HFFc6 (cell line): ENCODE data around the gene LEMD1. TPM values are rescaled to one million over a fixed set of nuclear protein-coding genes. Genes with fewer than 3 reads are reported as not detected.
"Not testable (repeated sequence)": the region's sequence is repeated elsewhere in the genome, so short reads cannot be mapped to it uniquely, and the experiment has no call there.

ENCODE experiments used
- DNase-seq: peaks from one replicate; pipeline ENCODE4 v3.0.0-alpha.2; 2018
- H3K27ac Mint-ChIP-seq: 2 replicates; pipeline ENCODE4 v1.8.0; 2020; ENCODE audit warnings: mild to moderate bottlenecking, mixed read lengths
- H3K27me3 Mint-ChIP-seq: 2 replicates; pipeline ENCODE4 v1.8.0; 2021; ENCODE audit warnings: mild to moderate bottlenecking, moderate library complexity, mixed read lengths; ENCODE audit not compliant: insufficient read depth
- H3K36me3 Mint-ChIP-seq: 2 replicates; pipeline ENCODE4 v1.8.0; 2021; ENCODE audit warnings: low read depth, mixed read lengths
- H3K4me1 Mint-ChIP-seq: 2 replicates; pipeline ENCODE4 v1.8.0; 2020; ENCODE audit warnings: low read depth, mixed read lengths
- H3K4me3 Mint-ChIP-seq: 2 replicates; pipeline ENCODE4 v1.8.0; 2020; ENCODE audit warnings: mild to moderate bottlenecking, moderate library complexity, mixed read lengths
- H3K9me3 Mint-ChIP-seq: 2 replicates; pipeline ENCODE4 v1.8.0; 2020; ENCODE audit warnings: mild to moderate bottlenecking, mixed read lengths
- CTCF ChIP-seq: fragments of 200-600 bp; sonication (generic); IDR thresholded peaks from 2 replicates; pipeline ENCODE4 v1.5.0; 2021; ENCODE audit warnings: antibody characterized with exemption, mild to moderate bottlenecking
- total RNA-seq, 6 experiments: library from RNA; stranded (reverse); fragmentation: NEBNext Ultra II Directional; extraction: Animal tissue kit (Norgen Biotek cat#: 25700); gene quantifications; 2 replicates in 1 of 6; 3 replicates in 5 of 6; pipeline ENCODE4 v1.2.3, GENCODE V29; 2021

LEMD1 gene
- total RNA-seq, 6 experiments from 2014 or later, result not detected

GRCh38 chr1:205387845-205388244 is 34.0 kb downstream of the LEMD1 start:
- no peak overlapping the region for H3K27ac Mint-ChIP-seq
- no peaks in the 10 kb centered on the region for H3K36me3 Mint-ChIP-seq
- no peak for TF ChIP-seq CTCF
- peaks cover 6% of the 10 kb centered on the region; the same call in 1 of the 2 replicates for H3K4me1 Mint-ChIP-seq
- peaks cover 33% of the 10 kb centered on the region for H3K27me3 Mint-ChIP-seq
- H3K9me3 Mint-ChIP-seq, result no peaks in the 10 kb centered on the region
- DNase-seq, result no peak
- no peak overlapping the region for H3K4me3 Mint-ChIP-seq

DNA sequence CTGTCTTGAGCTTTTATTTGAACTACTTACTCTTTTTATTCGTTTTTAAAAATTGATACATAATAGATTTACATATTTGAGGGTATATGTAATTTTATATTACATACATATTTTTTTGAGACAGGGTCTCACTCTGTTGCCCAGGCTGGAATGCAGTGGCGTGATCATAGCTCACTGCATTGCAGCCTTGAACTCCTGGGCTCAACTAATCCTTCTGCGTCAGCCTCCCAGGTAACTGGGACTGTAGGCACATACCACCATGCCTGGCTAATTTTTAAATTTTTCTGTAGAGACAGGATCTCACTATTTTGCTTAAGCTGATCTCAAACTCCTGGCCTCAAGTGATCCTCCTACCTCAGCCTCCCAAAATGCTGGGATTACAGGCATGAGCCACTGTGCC is 38.9 kb downstream of the LEMD1 start:
- DNase-seq, H3K27ac Mint-ChIP-seq, H3K4me3 Mint-ChIP-seq, H3K9me3 Mint-ChIP-seq, H3K4me1 Mint-ChIP-seq, H3K36me3 Mint-ChIP-seq: not testable (repeated sequence)
- peaks cover 29% of the 10 kb centered on the region for H3K27me3 Mint-ChIP-seq

DNA sequence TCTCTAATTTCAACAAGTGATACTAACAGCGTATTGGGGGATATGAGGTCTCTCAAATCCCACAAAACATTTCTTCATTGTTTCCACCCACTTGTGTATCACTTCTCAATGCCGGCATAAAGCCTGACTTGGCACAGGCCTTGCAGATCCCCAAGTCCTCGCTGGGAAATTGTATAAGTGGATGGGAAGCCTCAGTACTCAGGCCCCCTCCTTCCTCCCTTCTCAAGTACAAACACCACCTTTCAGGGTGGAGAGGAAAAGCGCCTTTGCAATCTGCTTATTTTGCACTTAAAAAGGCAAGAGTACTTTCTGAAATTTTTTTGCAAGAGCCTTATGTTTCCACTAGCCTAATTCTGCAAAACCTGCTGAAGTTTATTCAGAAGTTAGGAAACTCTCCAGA is 39.3 kb downstream of the LEMD1 start:
- no peak for DNase-seq
- Mint-ChIP-seq H3K9me3 (no peaks in the 10 kb centered on the region), H3K36me3 (no peaks in the 10 kb centered on the region), H3K27ac (no peak overlapping the region), H3K4me3 (no peak overlapping the region), H3K4me1 (no peaks in the 10 kb centered on the region), H3K27me3 (peaks cover 26% of the 10 kb centered on the region)
- TF ChIP-seq CTCF, result no peak

DNA sequence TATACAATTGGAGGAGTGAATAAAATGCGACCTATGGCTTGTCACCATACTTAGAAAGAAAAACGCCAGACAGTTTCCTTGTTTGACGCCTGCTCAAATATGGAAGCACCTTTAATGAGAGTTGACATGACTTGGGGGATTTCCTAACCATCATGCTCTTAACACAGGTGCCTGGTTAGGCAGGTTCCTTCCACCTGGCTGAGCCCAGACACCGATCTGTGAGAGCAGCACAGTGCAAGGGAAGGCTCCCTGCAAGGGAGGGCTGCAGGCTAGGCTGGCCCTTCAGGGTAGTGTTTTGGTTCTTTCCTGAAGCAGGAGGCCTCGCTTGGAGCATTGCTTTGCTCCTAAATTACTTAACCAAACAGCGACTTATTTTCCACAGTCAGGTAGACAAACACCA is 40.6 kb downstream of the LEMD1 start:
- Mint-ChIP-seq H3K9me3 (no peaks in the 10 kb centered on the region), H3K27ac (no peak overlapping the region)
- TF ChIP-seq CTCF, result no peak

GRCh38 chr1:205380882-205381281 is 41.0 kb downstream of the LEMD1 start:
- Mint-ChIP-seq H3K9me3 (no peaks in the 10 kb centered on the region), H3K4me1 (peaks cover 13% of the 10 kb centered on the region), H3K36me3 (no peaks in the 10 kb centered on the region), H3K27me3 (peaks cover 23% of the 10 kb centered on the region), H3K27ac (no peak overlapping the region), H3K4me3 (no peak overlapping the region)
- DNase-seq, result no peak
- TF ChIP-seq CTCF, result no peak

More for the DNA sequence above, 40.6 kb downstream of the LEMD1 start:
- DNase-seq, result no peak
- no peaks in the 10 kb centered on the region for H3K36me3 Mint-ChIP-seq
- peaks cover 23% of the 10 kb centered on the region for H3K27me3 Mint-ChIP-seq
- no peak overlapping the region for H3K4me3 Mint-ChIP-seq
- peaks cover 8% of the 10 kb centered on the region for H3K4me1 Mint-ChIP-seq

DNA sequence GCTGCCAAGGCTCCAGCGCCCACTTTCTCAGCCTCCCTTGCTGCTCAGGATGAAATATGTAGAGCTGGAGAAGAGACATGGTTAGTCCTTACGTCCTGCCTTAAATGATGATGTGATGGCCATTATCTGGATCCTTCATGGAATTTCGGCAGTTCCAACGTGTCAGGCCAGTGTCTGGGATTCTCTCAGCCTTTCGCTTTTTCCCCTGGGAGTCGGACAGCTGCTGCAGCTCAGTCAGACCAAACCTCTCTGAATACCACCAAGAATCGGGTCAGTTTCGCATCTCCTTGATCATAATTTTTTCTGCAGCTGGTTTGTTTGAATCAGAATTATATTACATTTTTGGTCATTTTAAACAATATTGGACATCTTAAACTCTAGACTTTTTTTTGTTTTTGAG is 42.8 kb downstream of the LEMD1 start:
- Mint-ChIP-seq H3K36me3 (no peaks in the 10 kb centered on the region), H3K27ac (no peak overlapping the region), H3K27me3 (peaks cover 13% of the 10 kb centered on the region), H3K4me1 (peaks cover 31% of the 10 kb centered on the region), H3K4me3 (no peak overlapping the region), H3K9me3 (no peaks in the 10 kb centered on the region)
- DNase-seq, result no peak
- no peak for TF ChIP-seq CTCF
